Measurements from ENCODE around the gene TSPO. TPM values are rescaled to one million over a fixed set of nuclear protein-coding genes. Genes with fewer than 3 reads are reported as not detected.

The TSPO gene
- polyA plus RNA-seq, 3 donors, result 491 to 2,663 (median 2,230) TPM

DNA sequence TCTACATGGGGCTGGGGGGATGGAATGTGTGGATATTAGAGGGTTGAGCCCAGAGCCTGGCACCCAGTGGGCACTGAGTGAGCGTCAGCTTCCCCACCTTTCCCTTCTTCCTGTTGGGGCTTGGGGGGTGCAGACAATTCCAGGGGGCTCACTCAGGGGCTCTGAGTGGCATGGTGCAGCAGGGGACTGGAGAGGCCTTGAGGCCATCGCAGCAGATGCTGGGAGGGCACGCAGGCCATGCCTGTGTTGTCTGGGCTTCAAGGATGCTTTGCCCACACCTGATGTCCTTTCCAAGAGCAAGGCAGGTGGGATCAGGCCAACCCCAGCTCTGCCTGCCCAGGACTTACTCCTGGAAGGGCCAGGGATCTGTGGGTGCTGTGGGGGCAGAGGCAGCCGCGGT, 46.8 kb downstream of the TSPO start:
- H3K4me1 ChIP-seq (ENCODE audit: control insufficient read depth in 1 of 2, insufficient read depth in 2 of 2, low read length in 2 of 2), result no peaks in the 10 kb centered on the region
- intact Hi-C loops (cut with micrococcal nuclease), result no loop called here
- Mint-ChIP-seq H3K9me3 (peaks cover 0 to 4% (median 0%) of the 10 kb centered on the region in 7 donors), H3K27me3 (ENCODE audit: low read depth in 3 of 3) (peaks cover 7 to 11% (median 8%) of the 10 kb centered on the region in 3 donors), H3K4me3 (no peak overlapping the region), H3K36me3 (no peaks in the 10 kb centered on the region), H3K27ac (no peak overlapping the region), H3K4me1 (no peaks in the 10 kb centered on the region)
- TF ChIP-seq, protein P1, sequence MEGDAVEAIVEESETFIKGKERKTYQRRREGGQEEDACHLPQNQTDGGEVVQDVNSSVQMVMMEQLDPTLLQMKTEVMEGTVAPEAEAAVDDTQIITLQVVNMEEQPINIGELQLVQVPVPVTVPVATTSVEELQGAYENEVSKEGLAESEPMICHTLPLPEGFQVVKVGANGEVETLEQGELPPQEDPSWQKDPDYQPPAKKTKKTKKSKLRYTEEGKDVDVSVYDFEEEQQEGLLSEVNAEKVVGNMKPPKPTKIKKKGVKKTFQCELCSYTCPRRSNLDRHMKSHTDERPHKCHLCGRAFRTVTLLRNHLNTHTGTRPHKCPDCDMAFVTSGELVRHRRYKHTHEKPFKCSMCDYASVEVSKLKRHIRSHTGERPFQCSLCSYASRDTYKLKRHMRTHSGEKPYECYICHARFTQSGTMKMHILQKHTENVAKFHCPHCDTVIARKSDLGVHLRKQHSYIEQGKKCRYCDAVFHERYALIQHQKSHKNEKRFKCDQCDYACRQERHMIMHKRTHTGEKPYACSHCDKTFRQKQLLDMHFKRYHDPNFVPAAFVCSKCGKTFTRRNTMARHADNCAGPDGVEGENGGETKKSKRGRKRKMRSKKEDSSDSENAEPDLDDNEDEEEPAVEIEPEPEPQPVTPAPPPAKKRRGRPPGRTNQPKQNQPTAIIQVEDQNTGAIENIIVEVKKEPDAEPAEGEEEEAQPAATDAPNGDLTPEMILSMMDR (IDR thresholded peaks at IDR 0.05), result no peak
- no peaks in the 10 kb centered on the region for H3K9me3 ChIP-seq (replicated peaks in 1 of 2; ENCODE audit: control insufficient read depth in 1 of 2, insufficient read depth in 1 of 2, low read length in 2 of 2)
- H3K9ac ChIP-seq (ENCODE audit: insufficient read depth, low read length, poor library complexity, severe bottlenecking), result no peak overlapping the region
- no peak overlapping the region for H2AFZ ChIP-seq (ENCODE audit: insufficient read depth, low read depth, low read length, poor library complexity, severe bottlenecking)
- no peaks in the 10 kb centered on the region for H3K27me3 ChIP-seq (ENCODE audit: control insufficient read depth in 2 of 2, insufficient read depth in 2 of 2, low read length in 2 of 2)
- no peaks in the 10 kb centered on the region for H4K20me1 ChIP-seq (ENCODE audit: insufficient read depth, low read length)
- no peaks in the 10 kb centered on the region for H3K36me3 ChIP-seq (replicated peaks in 1 of 2; ENCODE audit: control insufficient read depth in 1 of 2, insufficient read depth in 2 of 2, low read length in 2 of 2)
- 90% methylated on average over 2 of the region's 5 CpGs for WGBS (ENCODE audit: insufficient coverage)
- H3K79me2 ChIP-seq (ENCODE audit: insufficient read depth, low read length), result no peaks in the 10 kb centered on the region
- H3K27ac ChIP-seq (ENCODE audit: low read depth in 1 of 2, low read length in 2 of 2), result no peak overlapping the region
- no peak for DNase-seq
- H3K4me2 ChIP-seq (replicated peaks; ENCODE audit: extremely low read depth, low read length, poor library complexity, severe bottlenecking), result no peak overlapping the region
- no peak overlapping the region for H3K4me3 ChIP-seq (replicated peaks in 1 of 3; ENCODE audit: low read depth in 2 of 3, low read length in 3 of 3)

DNA sequence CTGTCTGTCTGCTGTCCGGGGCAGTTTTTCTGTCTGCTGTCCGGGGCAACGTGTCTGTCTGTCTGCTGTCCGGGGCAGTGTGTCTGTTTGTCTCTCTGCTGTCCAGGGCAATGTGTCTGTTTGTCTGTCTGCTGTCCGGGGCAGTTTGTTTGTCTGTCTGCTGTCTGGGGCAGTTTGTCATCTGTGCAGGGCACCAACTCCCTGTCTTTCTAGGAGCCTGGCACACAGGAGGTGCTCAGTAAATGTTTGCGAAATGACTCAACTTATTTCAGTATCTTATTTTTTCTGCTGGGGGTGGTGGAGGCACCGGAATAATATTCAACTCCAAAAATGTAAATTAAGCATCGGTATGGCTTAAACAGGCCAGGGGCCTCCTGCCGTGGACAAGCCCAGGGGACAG, 47.6 kb downstream of the TSPO start:
- H3K36me3 ChIP-seq (replicated peaks in 1 of 2; ENCODE audit: control insufficient read depth in 1 of 2, insufficient read depth in 2 of 2, low read length in 2 of 2), result no peaks in the 10 kb centered on the region
- no peak overlapping the region for H3K4me3 ChIP-seq (replicated peaks in 1 of 3; ENCODE audit: low read depth in 2 of 3, low read length in 3 of 3)
- no peak overlapping the region for H2AFZ ChIP-seq (ENCODE audit: insufficient read depth, low read depth, low read length, poor library complexity, severe bottlenecking)
- WGBS (ENCODE audit: insufficient coverage), result 93% methylated on average over 7 of the region's 9 CpGs
- H4K20me1 ChIP-seq (ENCODE audit: insufficient read depth, low read length), result no peaks in the 10 kb centered on the region
- H3K9ac ChIP-seq (ENCODE audit: insufficient read depth, low read length, poor library complexity, severe bottlenecking), result no peak overlapping the region
- no peaks in the 10 kb centered on the region for H3K4me1 ChIP-seq (ENCODE audit: control insufficient read depth in 1 of 2, insufficient read depth in 2 of 2, low read length in 2 of 2)
- no peak overlapping the region for H3K4me2 ChIP-seq (replicated peaks; ENCODE audit: extremely low read depth, low read length, poor library complexity, severe bottlenecking)
- no peak overlapping the region for H3K27ac Mint-ChIP-seq
- no peak for DNase-seq
- H3K4me3 Mint-ChIP-seq, result no peak overlapping the region
- no peaks in the 10 kb centered on the region for H3K4me1 Mint-ChIP-seq
- H3K36me3 Mint-ChIP-seq, result no peaks in the 10 kb centered on the region
- no peaks in the 10 kb centered on the region for H3K27me3 ChIP-seq (ENCODE audit: control insufficient read depth in 2 of 2, insufficient read depth in 2 of 2, low read length in 2 of 2)
- TF ChIP-seq, protein P1 (IDR thresholded peaks at IDR 0.05), result no peak
- intact Hi-C loops (cut with micrococcal nuclease), result no loop called here
- no peaks in the 10 kb centered on the region for H3K79me2 ChIP-seq (ENCODE audit: insufficient read depth, low read length)
- H3K9me3 ChIP-seq (replicated peaks in 1 of 2; ENCODE audit: control insufficient read depth in 1 of 2, insufficient read depth in 1 of 2, low read length in 2 of 2), result no peaks in the 10 kb centered on the region
- H3K9me3 Mint-ChIP-seq, result peaks cover 0 to 4% (median 0%) of the 10 kb centered on the region in 7 donors
- H3K27me3 Mint-ChIP-seq (ENCODE audit: low read depth in 3 of 3), result peaks cover under 1 to 11% (median 7%) of the 10 kb centered on the region in 3 donors
- H3K27ac ChIP-seq (ENCODE audit: low read depth in 1 of 2, low read length in 2 of 2), result no peak overlapping the region
